Activated B cell treated with CpG ODN at 0.5 μM for 24 hours (primary cell): Measurements from ENCODE around the gene SCLT1. TPM values are rescaled to one million over a fixed set of nuclear protein-coding genes. Genes with fewer than 3 reads are reported as not detected.

Source experiments
- ATAC-seq: fragments of 200-7000 bp; cut with Tn5 transposase; one replicate; pipeline ENCODE4 v1.10.0; 2021; ENCODE audit warnings: low read depth, mild to moderate bottlenecking, moderate library complexity
- CTCF ChIA-PET: fragments of 350-600 bp; sonication (Branson Sonifier 250); formaldehyde crosslinking; loops from one replicate; lab custom pipeline; 2021; ENCODE audit warnings: antibody characterized with exemption; lab: Charles Lee
- POLR2A ChIA-PET: fragments of 350-600 bp; sonication (Branson Sonifier 250); formaldehyde crosslinking; loops from one replicate; lab custom pipeline; 2021; ENCODE audit warnings: antibody characterized with exemption; lab: Charles Lee
- DNase-seq: peaks from one replicate; pipeline ENCODE4 v3.0.0; 2022
- H3K27ac Mint-ChIP-seq: one replicate; pipeline ENCODE4 v1.8.0; 2020; ENCODE audit warnings: mixed read lengths
- H3K27me3 Mint-ChIP-seq: one replicate; pipeline ENCODE4 v1.8.0; 2021; ENCODE audit warnings: mixed read lengths
- H3K36me3 Mint-ChIP-seq: one replicate; pipeline ENCODE4 v1.8.0; 2021; ENCODE audit warnings: low read depth, mixed read lengths
- H3K4me1 Mint-ChIP-seq: one replicate; pipeline ENCODE4 v1.8.0; 2021; ENCODE audit warnings: mixed read lengths
- H3K4me3 Mint-ChIP-seq: one replicate; pipeline ENCODE4 v1.8.0; 2020; ENCODE audit warnings: mild to moderate bottlenecking, mixed read lengths
- H3K9me3 Mint-ChIP-seq: one replicate; pipeline ENCODE4 v1.8.0; 2020; ENCODE audit warnings: mixed read lengths
- intact Hi-C: fragments of 100-400 bp; cut with micrococcal nuclease; formaldehyde crosslinking; loops from one replicate; pipeline ENCODE4 v1.15.1; 2024
- total RNA-seq: library from RNA; stranded (reverse); gene quantifications from 2 replicates; pipeline ENCODE4 v1.2.3, GENCODE V29; 2022
- TF ChIP-seq, protein P1 (sequence below): fragments of 200-600 bp; IDR thresholded peaks from one replicate; pipeline ENCODE4 v1.8.0; 2022; ENCODE audit warnings: antibody characterized with exemption, mild to moderate bottlenecking

The SCLT1 gene
- total RNA-seq, 1 donor from 2014 or later, result 24.5 TPM

DNA sequence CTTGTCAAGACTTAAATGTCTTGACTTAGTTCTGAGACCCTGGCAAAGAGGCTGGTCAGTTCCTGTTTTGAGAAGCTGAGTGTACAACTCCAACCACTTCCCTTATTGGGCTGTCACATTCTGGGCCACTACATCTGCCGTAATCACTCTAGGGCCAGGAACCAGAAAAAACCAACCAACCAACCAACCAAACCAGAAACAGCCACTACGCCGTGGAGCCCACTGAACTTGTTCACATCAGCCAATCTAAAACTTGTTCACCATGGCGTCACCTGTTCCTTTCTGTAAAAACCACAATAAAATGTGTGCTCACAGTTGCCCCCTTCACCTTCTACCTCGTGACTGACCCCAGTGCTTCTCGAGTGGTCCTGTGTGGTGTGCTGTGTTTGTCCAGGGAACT is 176.5 kb downstream of the SCLT1 start:
- no peaks in the 10 kb centered on the region for H3K36me3 Mint-ChIP-seq
- no peaks in the 10 kb centered on the region for H3K9me3 Mint-ChIP-seq
- ChIA-PET CTCF (no interaction called here), POLR2A (no interaction called here)
- ATAC-seq (peak; percentile 93), DNase-seq (peak; percentile 16)
- peak overlapping the region; percentile 79 for H3K27ac Mint-ChIP-seq
- TF ChIP-seq, protein P1, sequence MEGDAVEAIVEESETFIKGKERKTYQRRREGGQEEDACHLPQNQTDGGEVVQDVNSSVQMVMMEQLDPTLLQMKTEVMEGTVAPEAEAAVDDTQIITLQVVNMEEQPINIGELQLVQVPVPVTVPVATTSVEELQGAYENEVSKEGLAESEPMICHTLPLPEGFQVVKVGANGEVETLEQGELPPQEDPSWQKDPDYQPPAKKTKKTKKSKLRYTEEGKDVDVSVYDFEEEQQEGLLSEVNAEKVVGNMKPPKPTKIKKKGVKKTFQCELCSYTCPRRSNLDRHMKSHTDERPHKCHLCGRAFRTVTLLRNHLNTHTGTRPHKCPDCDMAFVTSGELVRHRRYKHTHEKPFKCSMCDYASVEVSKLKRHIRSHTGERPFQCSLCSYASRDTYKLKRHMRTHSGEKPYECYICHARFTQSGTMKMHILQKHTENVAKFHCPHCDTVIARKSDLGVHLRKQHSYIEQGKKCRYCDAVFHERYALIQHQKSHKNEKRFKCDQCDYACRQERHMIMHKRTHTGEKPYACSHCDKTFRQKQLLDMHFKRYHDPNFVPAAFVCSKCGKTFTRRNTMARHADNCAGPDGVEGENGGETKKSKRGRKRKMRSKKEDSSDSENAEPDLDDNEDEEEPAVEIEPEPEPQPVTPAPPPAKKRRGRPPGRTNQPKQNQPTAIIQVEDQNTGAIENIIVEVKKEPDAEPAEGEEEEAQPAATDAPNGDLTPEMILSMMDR, result no peak
- H3K4me1 Mint-ChIP-seq, result peaks cover 23% of the 10 kb centered on the region
- intact Hi-C loops, result loop anchor here (2.0 to 5.0 kb wide), 2 partner anchors 105 to 176 kb away; partner anchors contain the start of gene SCLT1
- peak overlapping the region; percentile 55 for H3K4me3 Mint-ChIP-seq
- H3K27me3 Mint-ChIP-seq, result no peaks in the 10 kb centered on the region

DNA sequence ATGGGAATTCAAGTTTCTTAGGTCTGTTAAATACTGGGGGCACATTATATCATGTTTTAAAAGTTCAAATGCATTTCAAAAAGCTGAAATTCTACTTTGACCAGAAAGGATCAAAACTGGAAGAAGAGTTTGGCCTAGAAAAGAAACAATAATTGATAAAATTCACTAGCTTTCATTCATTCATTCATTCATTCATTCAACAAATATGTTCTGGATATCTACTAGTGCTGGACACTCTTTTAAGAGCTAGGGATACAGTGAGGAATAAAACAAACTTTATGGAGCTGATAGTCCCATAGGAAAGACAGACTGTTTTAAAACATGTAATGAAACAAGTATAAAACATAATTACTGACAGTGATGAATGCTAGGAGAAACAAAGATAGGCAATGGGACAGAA is 177.8 kb downstream of the SCLT1 start:
- intact Hi-C loops, result loop anchor here (5.0 kb wide), 1 partner anchor 103 kb away; no protein-coding TSS in a partner anchor
- Mint-ChIP-seq H3K9me3 (no peaks in the 10 kb centered on the region), H3K36me3 (no peaks in the 10 kb centered on the region), H3K4me1 (peaks cover 23% of the 10 kb centered on the region), H3K27me3 (no peaks in the 10 kb centered on the region), H3K27ac (no peak overlapping the region), H3K4me3 (no peak overlapping the region)
- ChIA-PET CTCF (no interaction called here), POLR2A (no interaction called here)
- ATAC-seq (no peak), DNase-seq (no peak)
- TF ChIP-seq, protein P1, result no peak

DNA sequence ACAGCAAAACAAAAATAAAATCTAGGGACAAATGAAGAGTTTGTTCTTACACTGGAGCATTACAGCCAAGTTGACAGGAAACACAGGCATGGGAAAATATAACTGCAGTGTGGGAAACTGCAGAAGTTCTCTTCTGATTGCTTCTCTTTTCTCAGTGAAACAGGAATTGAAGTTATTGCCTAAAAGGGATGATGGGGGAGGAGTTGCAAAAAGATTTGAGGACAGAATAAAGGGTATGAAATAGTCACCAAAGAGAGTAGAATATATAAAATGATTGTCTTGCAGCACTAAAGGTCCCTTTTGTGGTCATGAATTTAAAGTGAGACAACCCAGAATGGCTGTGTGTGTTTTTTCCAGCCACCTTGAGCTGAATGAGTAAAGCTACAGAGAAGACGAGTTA is 180.1 kb downstream of the SCLT1 start:
- no peak for DNase-seq
- Mint-ChIP-seq H3K4me1 (peaks cover 20% of the 10 kb centered on the region), H3K9me3 (no peaks in the 10 kb centered on the region), H3K4me3 (no peak overlapping the region), H3K27ac (no peak overlapping the region), H3K27me3 (no peaks in the 10 kb centered on the region), H3K36me3 (no peaks in the 10 kb centered on the region)
- ATAC-seq, result no peak
- POLR2A ChIA-PET, result no interaction called here
- CTCF ChIA-PET, result no interaction called here
- intact Hi-C loops, result no loop called here
- TF ChIP-seq, protein P1, result no peak

DNA sequence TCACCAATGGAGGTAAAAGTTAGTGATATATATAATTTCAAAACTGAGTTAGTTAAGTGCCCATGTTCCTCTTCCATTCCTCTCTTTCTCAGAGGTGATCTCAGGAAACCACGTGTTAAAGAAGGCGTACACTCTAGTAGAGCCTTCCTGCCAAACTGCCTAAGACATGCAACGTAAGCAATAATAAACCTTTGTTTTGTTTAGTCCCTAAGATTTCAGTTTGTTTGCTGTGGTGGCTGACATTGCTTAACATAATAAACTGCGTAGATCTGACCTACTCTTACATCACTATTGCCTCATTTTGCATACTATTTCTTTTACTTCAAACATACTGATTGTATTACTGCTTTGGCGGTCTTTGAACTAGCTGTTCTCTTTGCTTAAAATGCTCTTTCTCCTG is 184.6 kb downstream of the SCLT1 start:
- intact Hi-C loops, result no loop called here
- no peak overlapping the region for H3K4me3 Mint-ChIP-seq
- TF ChIP-seq, protein P1, result no peak
- no peak for ATAC-seq
- POLR2A ChIA-PET, result no interaction called here
- H3K36me3 Mint-ChIP-seq, result no peaks in the 10 kb centered on the region
- CTCF ChIA-PET, result no interaction called here
- no peaks in the 10 kb centered on the region for H3K9me3 Mint-ChIP-seq
- H3K4me1 Mint-ChIP-seq, result no peaks in the 10 kb centered on the region
- H3K27me3 Mint-ChIP-seq, result no peaks in the 10 kb centered on the region
- H3K27ac Mint-ChIP-seq, result no peak overlapping the region
- no peak for DNase-seq

DNA sequence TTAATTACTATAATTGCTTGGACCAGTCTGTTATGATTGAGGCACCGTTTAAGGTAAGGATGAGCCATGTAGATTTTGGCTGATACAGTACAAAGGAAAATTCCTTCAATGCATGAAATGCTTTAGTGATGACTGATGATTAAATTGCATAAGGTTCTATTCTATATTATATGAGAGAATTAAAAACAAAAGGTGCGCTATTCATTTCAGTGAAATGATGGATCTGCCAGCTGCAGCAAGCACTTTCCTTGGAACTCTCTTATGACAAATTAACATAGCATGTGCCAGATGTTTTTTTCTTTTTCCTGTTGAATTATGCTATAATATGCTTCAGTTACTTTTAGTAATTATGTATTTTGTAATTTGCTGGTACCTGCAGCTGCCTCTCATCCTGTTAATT is 185.4 kb downstream of the SCLT1 start:
- intact Hi-C loops, result no loop called here
- Mint-ChIP-seq H3K36me3 (no peaks in the 10 kb centered on the region), H3K9me3 (no peaks in the 10 kb centered on the region), H3K4me3 (no peak overlapping the region), H3K27me3 (no peaks in the 10 kb centered on the region), H3K4me1 (no peaks in the 10 kb centered on the region), H3K27ac (no peak overlapping the region)
- TF ChIP-seq, protein P1, result no peak
- no peak for DNase-seq
- no peak for ATAC-seq
- CTCF ChIA-PET, result no interaction called here
- POLR2A ChIA-PET, result no interaction called here
